ENCODE data around the gene USP24.

DNA sequence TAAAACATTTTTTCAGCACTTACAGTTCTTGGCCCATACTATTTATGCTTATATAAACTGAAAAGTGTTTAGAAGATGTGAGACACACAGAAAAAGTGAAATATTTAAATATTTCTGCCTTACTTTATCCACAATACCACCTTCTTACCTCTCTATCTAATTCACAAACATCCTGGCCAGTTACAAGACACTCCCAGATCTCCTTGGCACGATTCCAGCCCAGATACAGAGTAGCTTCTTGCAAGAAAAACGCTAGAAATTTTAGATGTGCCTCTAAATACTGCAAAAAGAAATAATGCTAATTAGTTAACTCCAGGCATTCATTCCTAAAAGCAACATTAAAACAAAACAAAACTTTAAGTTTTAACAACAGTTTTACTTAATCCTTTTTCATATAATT lies 68.4 kb downstream of the USP24 start:
- TF ChIP-seq EZH2 (IDR thresholded peaks at IDR 0.05; ENCODE audit: borderline replicate concordance, insufficient read depth, low read depth, low read length, poor library complexity, severe bottlenecking) (no peak), CTCF (IDR thresholded peaks at IDR 0.05) (no peak)

Data from B cell (primary cell).